ENCODE data around the gene SGIP1. TPM values are rescaled to one million over a fixed set of nuclear protein-coding genes. Genes with fewer than 3 reads are reported as not detected.

Gene SGIP1
- polyA plus RNA-seq, 3 donors, result 10.8 to 20.3 (median 14.5) TPM

GRCh38 chr1:66739401-66740157 lies 205.6 kb downstream of the SGIP1 start:
- no peak for DNase-seq (ENCODE audit: extremely low read depth in 1 of 11, low read depth in 9 of 11, low spot score in 4 of 11)

GRCh38 chr1:66745451-66745850 lies 211.5 kb downstream of the SGIP1 start:
- DNase-seq (ENCODE audit: extremely low read depth in 1 of 11, low read depth in 9 of 11, low spot score in 4 of 11), result no peak

- no peak for DNase-seq (ENCODE audit: extremely low read depth in 1 of 11, low read depth in 9 of 11, low spot score in 4 of 11)
Measured at GRCh38 chr1:66747501-66747900, 213.5 kb downstream of the SGIP1 start.

GRCh38 chr1:66750577-66750976 lies 216.6 kb downstream of the SGIP1 start:
- no peak for DNase-seq (ENCODE audit: extremely low read depth in 1 of 11, low read depth in 9 of 11, low spot score in 4 of 11)

- DNase-seq (ENCODE audit: extremely low read depth in 1 of 11, low read depth in 9 of 11, low spot score in 4 of 11), result no peak
Measured at GRCh38 chr1:66751160-66751559, 217.2 kb downstream of the SGIP1 start.

GRCh38 chr1:66752000-66752592 lies 218.1 kb downstream of the SGIP1 start, which contains the start of gene DYNLT5:
DYNLT5 (plus strand) TSS chr1:66752459; CDS start chr1:66754659, 2,200 bp downstream.
- peak in 9 of 11 donors; percentile 20 to 35 (median 26) for DNase-seq (ENCODE audit: extremely low read depth in 1 of 11, low read depth in 9 of 11, low spot score in 4 of 11)

GRCh38 chr1:66752671-66753371 lies 218.9 kb downstream of the SGIP1 start:
- no peak for DNase-seq (ENCODE audit: extremely low read depth in 1 of 11, low read depth in 9 of 11, low spot score in 4 of 11)

- no peak for DNase-seq (ENCODE audit: extremely low read depth in 1 of 11, low read depth in 9 of 11, low spot score in 4 of 11)
Measured at GRCh38 chr1:66757722-66758240, 223.8 kb downstream of the SGIP1 start.

GRCh38 chr1:66758241-66758755 lies 224.3 kb downstream of the SGIP1 start:
- no peak for DNase-seq (ENCODE audit: extremely low read depth in 1 of 11, low read depth in 9 of 11, low spot score in 4 of 11)

- DNase-seq (ENCODE audit: extremely low read depth in 1 of 11, low read depth in 9 of 11, low spot score in 4 of 11), result no peak
Measured at GRCh38 chr1:66760506-66760905, 226.6 kb downstream of the SGIP1 start.

- no peak for DNase-seq (ENCODE audit: extremely low read depth in 1 of 11, low read depth in 9 of 11, low spot score in 4 of 11)
Measured at GRCh38 chr1:66761221-66761620, 227.3 kb downstream of the SGIP1 start.

GRCh38 chr1:66764994-66765578 lies 231.1 kb downstream of the SGIP1 start:
- peak in 3 of 11 donors; percentile 25 to 50 (median 36) for DNase-seq (ENCODE audit: extremely low read depth in 1 of 11, low read depth in 9 of 11, low spot score in 4 of 11)

- DNase-seq (ENCODE audit: extremely low read depth in 1 of 11, low read depth in 9 of 11, low spot score in 4 of 11), result no peak
Measured at GRCh38 chr1:66767626-66768025, 233.7 kb downstream of the SGIP1 start.

- DNase-seq (ENCODE audit: extremely low read depth in 1 of 11, low read depth in 9 of 11, low spot score in 4 of 11), result no peak
Measured at GRCh38 chr1:66768965-66769364, 235.0 kb downstream of the SGIP1 start.

GRCh38 chr1:66769512-66770229 lies 235.7 kb downstream of the SGIP1 start:
- no peak for DNase-seq (ENCODE audit: extremely low read depth in 1 of 11, low read depth in 9 of 11, low spot score in 4 of 11)

- no peak for DNase-seq (ENCODE audit: extremely low read depth in 1 of 11, low read depth in 9 of 11, low spot score in 4 of 11)
Measured at GRCh38 chr1:66770240-66770639, 236.3 kb downstream of the SGIP1 start.

GRCh38 chr1:66770694-66771093 lies 236.7 kb downstream of the SGIP1 start:
- DNase-seq (ENCODE audit: extremely low read depth in 1 of 11, low read depth in 9 of 11, low spot score in 4 of 11), result no peak

GRCh38 chr1:66773227-66773626 lies 239.3 kb downstream of the SGIP1 start:
- no peak for DNase-seq (ENCODE audit: extremely low read depth in 1 of 11, low read depth in 9 of 11, low spot score in 4 of 11)

- no peak for DNase-seq (ENCODE audit: extremely low read depth in 1 of 11, low read depth in 9 of 11, low spot score in 4 of 11)
Measured at GRCh38 chr1:66774438-66774837, 240.5 kb downstream of the SGIP1 start.

All from renal cortex interstitium (tissue), 11 donors.